K562 (cell line): ENCODE results near the gene NXF1. TPM values are rescaled to one million over a fixed set of nuclear protein-coding genes. Genes with fewer than 3 reads are reported as not detected.

Experiments used
- ARID1B ChIP-seq: fragments of 450-650 bp; IDR thresholded peaks from 2 replicates; pipeline ENCODE4 v1.6.1; 2016; ENCODE audit warnings: antibody characterized with exemption, mild to moderate bottlenecking, inconsistent platforms
- CTBP1 ChIP-seq: fragments of 450-650 bp; IDR thresholded peaks from 2 replicates; pipeline ENCODE4 v1.6.1; 2016; ENCODE audit warnings: borderline replicate concordance
- ELF4 ChIP-seq: fragments of 450-650 bp; formaldehyde crosslinking; IDR thresholded peaks from 2 replicates; pipeline ENCODE4 v1.4.0; 2022; ENCODE audit warnings: missing genetic modification characterization
- HIVEP1 ChIP-seq: fragments of 250-450 bp; sonication (Bioruptor Pico); IDR thresholded peaks from 2 replicates; pipeline ENCODE4 v1.4.0; 2020; ENCODE audit warnings: mild to moderate bottlenecking
- KAT8 ChIP-seq: fragments of 450-650 bp; IDR thresholded peaks from 2 replicates; pipeline ENCODE4 v1.6.1; 2016; ENCODE audit warnings: low read depth, mild to moderate bottlenecking
- KDM1A ChIP-seq, 2 experiments: fragments of 450-650 bp; IDR thresholded peaks; 2 replicates each; pipeline ENCODE4 v1.6.1; 2016; ENCODE audit warnings: mild to moderate bottlenecking in 2 of 2
- MEIS2 ChIP-seq: fragments of 450-650 bp; IDR thresholded peaks from 2 replicates; pipeline ENCODE4 v1.6.1; 2014; ENCODE audit warnings: mild to moderate bottlenecking; ENCODE audit not compliant: partially characterized antibody
- NCOR1 ChIP-seq: fragments of 450-650 bp; IDR thresholded peaks from 2 replicates; pipeline ENCODE4 v1.6.1; 2016; ENCODE audit warnings: mild to moderate bottlenecking, moderate library complexity
- NR2F6 ChIP-seq: fragments of 450-650 bp; formaldehyde crosslinking; IDR thresholded peaks from 2 replicates; pipeline ENCODE4 v1.4.0; 2020; ENCODE audit warnings: mild to moderate bottlenecking
- PKNOX1 ChIP-seq: fragments of 450-650 bp; IDR thresholded peaks from 2 replicates; pipeline ENCODE4 v1.6.1; 2016
- RBM39 ChIP-seq: fragments of 200-400 bp; formaldehyde crosslinking; optimal IDR thresholded peaks from 2 replicates; pipeline ENCODE3; 2018; ENCODE audit warnings: low read depth, low read length
- SMAD2 ChIP-seq: fragments of 150-350 bp; IDR thresholded peaks from 2 replicates; pipeline ENCODE4 v1.6.1; 2014; ENCODE audit warnings: low read depth, mild to moderate bottlenecking, low read length
- SPI1 ChIP-seq: IDR thresholded peaks from 2 replicates; pipeline ENCODE4 v1.6.1; 2011; ENCODE audit warnings: low read depth, low read length, control low read depth, borderline replicate concordance
- TAF9B ChIP-seq: fragments of 450-650 bp; IDR thresholded peaks from 2 replicates; pipeline ENCODE4 v1.6.1; 2018; ENCODE audit warnings: mild to moderate bottlenecking; ENCODE audit not compliant: partially characterized antibody
- TEAD2 ChIP-seq: fragments of 450-650 bp; IDR thresholded peaks from 2 replicates; pipeline ENCODE4 v1.6.1; 2016; ENCODE audit warnings: missing genetic modification characterization, control low read depth, missing compliant biosample characterization
- VEZF1 ChIP-seq: fragments of 200-800 bp; sonication (Bioruptor generic); IDR thresholded peaks from 2 replicates; pipeline ENCODE4 v1.6.1; 2017; ENCODE audit warnings: missing genetic modification characterization, missing compliant biosample characterization
- ZBTB5 ChIP-seq: fragments of 450-650 bp; IDR thresholded peaks from 2 replicates; pipeline ENCODE4 v1.6.1; 2017; ENCODE audit warnings: antibody characterized with exemption
- ZNF668 ChIP-seq: fragments of 250-450 bp; sonication (Bioruptor Pico); IDR thresholded peaks from 2 replicates; pipeline ENCODE4 v1.8.0; 2022; ENCODE audit warnings: mild to moderate bottlenecking, inconsistent platforms
- polyA plus RNA-seq, 8 experiments: library from polyadenylated mRNA; depleted of rRNA in 4 of 8; stranded (reverse) in 5 of 8; unstranded in 3 of 8; fragments of >200 nt; fragmentation: Nextera tagmentation in 2 of 8; fragmentation: Illumina TruSeq in 1 of 8; extraction: Ambion mirVana in 2 of 8; extraction: Trizol in 1 of 8; gene quantifications; 2 replicates each; pipeline versions ENCODE4 v1.2.1 to v1.2.3, GENCODE V29; 2011 to 2014; ENCODE audit warnings: inconsistent platforms in 1 of 8, missing spikeins in 1 of 8
- total RNA-seq, 7 experiments: library from RNA; depleted of rRNA in 6 of 7; stranded (reverse); fragments of >200 nt in 6 of 7; fragmentation: Illumina TruSeq in 2 of 7; extraction: Trizol in 2 of 7; gene quantifications; 2 replicates each; pipeline versions ENCODE4 v1.2.1 to v1.2.3, GENCODE V29; 2011 to 2021; ENCODE audit warnings: low replicate concordance in 1 of 7
- TF ChIP-seq, protein P1 (sequence below): IDR thresholded peaks from 3 replicates; pipeline ENCODE4 v1.6.1; 2011; ENCODE audit warnings: borderline replicate concordance, mild to moderate bottlenecking, moderate library complexity; ENCODE audit not compliant: insufficient read length; ENCODE audit errors: extremely low read depth
- TF ChIP-seq, protein P2 (sequence below): fragments of 200-800 bp; sonication (Bioruptor generic); IDR thresholded peaks from 2 replicates; pipeline ENCODE4 v1.6.1; 2017; ENCODE audit warnings: missing genetic modification characterization, missing compliant biosample characterization

The NXF1 gene
- total and polyA plus RNA-seq, 9 of the 15 experiments (the other 6 are each of a cell fraction or from before 2014, with no cell fraction given): 18.1 to 98.3 (median 35.8) TPM

- TF ChIP-seq, protein P1, sequence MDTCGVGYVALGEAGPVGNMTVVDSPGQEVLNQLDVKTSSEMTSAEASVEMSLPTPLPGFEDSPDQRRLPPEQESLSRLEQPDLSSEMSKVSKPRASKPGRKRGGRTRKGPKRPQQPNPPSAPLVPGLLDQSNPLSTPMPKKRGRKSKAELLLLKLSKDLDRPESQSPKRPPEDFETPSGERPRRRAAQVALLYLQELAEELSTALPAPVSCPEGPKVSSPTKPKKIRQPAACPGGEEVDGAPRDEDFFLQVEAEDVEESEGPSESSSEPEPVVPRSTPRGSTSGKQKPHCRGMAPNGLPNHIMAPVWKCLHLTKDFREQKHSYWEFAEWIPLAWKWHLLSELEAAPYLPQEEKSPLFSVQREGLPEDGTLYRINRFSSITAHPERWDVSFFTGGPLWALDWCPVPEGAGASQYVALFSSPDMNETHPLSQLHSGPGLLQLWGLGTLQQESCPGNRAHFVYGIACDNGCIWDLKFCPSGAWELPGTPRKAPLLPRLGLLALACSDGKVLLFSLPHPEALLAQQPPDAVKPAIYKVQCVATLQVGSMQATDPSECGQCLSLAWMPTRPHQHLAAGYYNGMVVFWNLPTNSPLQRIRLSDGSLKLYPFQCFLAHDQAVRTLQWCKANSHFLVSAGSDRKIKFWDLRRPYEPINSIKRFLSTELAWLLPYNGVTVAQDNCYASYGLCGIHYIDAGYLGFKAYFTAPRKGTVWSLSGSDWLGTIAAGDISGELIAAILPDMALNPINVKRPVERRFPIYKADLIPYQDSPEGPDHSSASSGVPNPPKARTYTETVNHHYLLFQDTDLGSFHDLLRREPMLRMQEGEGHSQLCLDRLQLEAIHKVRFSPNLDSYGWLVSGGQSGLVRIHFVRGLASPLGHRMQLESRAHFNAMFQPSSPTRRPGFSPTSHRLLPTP: no peak
- TF ChIP-seq, protein P2, sequence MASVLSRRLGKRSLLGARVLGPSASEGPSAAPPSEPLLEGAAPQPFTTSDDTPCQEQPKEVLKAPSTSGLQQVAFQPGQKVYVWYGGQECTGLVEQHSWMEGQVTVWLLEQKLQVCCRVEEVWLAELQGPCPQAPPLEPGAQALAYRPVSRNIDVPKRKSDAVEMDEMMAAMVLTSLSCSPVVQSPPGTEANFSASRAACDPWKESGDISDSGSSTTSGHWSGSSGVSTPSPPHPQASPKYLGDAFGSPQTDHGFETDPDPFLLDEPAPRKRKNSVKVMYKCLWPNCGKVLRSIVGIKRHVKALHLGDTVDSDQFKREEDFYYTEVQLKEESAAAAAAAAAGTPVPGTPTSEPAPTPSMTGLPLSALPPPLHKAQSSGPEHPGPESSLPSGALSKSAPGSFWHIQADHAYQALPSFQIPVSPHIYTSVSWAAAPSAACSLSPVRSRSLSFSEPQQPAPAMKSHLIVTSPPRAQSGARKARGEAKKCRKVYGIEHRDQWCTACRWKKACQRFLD (CRISPR knock-in tag): peak; percentile 74; the same call in 1 of the 2 replicates
- TF ChIP-seq ELF4 (CRISPR knock-in tag): no peak
- TF ChIP-seq SMAD2: no peak
- no peak for TF ChIP-seq ZBTB5
- peak; percentile 100 for TF ChIP-seq VEZF1 (CRISPR knock-in tag)
- no peak for TF ChIP-seq HIVEP1
- no peak for TF ChIP-seq TAF9B
- TF ChIP-seq CTBP1: peak; percentile 87
- TF ChIP-seq ARID1B: peak; percentile 52
- TF ChIP-seq KDM1A (IDR thresholded peaks at IDR 0.05): peak; percentile 81 to 90
- TF ChIP-seq MEIS2: no peak
- peak; percentile 52 for TF ChIP-seq NCOR1
- no peak for TF ChIP-seq SPI1
- no peak for TF ChIP-seq ZNF668 (CRISPR knock-in tag)
- no peak for TF ChIP-seq TEAD2 (tag)
- TF ChIP-seq RBM39: no peak
- no peak for TF ChIP-seq KAT8
- no peak for TF ChIP-seq PKNOX1
- TF ChIP-seq NR2F6 (CRISPR knock-in tag): no peak; the same call in 1 of the 2 replicates
These were observed 33.9 kb downstream of the NXF1 start, which contains the start of gene TAF6L (continued) for GRCh38 chr11:62771144-62772021.
